M059J (cell line): Measurements from ENCODE around the gene LENG8. TPM values are rescaled to one million over a fixed set of nuclear protein-coding genes. Genes with fewer than 3 reads are reported as not detected.
A peak's percentile ranks its signal among the peaks of the same experiment; 100 is the strongest.
"Not testable (repeated sequence)": the region's sequence is repeated elsewhere in the genome, so short reads cannot be mapped to it uniquely, and the experiment has no call there.

ENCODE experiments used
- DNase-seq: peaks from one replicate; pipeline ENCODE4 v3.0.0-alpha.2; 2012; ENCODE audit warnings: low read depth
- total RNA-seq: library from RNA; depleted of rRNA; stranded (reverse); fragments of >200 nt; shearing (Covaris generic); gene quantifications from 2 replicates; pipeline ENCODE4 v1.2.3, GENCODE V29; 2014

The LENG8 gene
- total RNA-seq, 1 experiment from 2014 or later, result 8.6 TPM

DNA sequence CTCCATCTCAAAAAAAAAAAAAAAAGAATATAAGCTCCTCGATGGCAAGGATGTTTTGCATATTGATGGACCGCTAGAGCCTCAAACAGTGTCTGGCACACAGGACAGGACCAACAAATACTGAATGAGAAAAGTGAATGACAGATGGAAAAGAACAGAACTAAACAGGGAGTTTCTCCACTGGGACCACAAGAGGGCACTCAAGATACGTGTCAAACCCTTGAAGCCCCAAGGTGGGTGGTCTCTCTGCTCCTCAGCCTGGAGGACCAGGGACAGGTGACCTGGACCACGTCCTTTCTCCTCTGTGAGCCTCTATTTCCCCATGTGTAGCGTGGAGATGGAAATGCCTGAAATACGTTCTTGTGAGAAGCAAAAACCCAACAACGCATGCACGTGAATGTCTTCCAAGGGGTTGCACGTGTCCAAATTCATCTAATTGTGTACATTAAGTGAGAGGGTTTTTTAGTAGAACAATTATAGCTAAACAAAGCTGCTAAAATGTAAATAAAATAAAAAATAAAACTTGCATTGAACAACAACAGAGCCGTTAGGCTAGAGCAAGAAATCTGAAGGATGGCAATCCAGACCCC, 29.8 kb downstream of the LENG8 start:
- peak; percentile 54 for DNase-seq

DNA sequence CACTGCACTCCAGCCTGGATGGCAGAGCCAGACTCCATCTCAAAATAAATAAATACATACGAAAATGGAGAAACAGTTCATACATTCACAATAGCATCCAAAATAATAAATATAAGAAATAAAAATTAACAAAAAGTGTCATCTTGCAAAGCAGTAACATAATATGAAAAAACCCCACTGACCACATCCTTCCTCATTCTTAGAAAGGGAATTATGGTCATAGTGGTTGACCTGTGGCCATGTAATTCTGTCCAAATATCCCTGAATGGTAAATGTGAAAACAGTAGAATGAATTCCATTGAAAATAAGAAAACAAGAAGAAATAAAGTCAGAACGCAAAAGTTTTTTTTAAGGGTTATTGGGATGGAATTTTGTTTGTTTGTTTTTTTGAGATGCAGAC, 31.1 kb downstream of the LENG8 start:
- DNase-seq, result no peak

DNA sequence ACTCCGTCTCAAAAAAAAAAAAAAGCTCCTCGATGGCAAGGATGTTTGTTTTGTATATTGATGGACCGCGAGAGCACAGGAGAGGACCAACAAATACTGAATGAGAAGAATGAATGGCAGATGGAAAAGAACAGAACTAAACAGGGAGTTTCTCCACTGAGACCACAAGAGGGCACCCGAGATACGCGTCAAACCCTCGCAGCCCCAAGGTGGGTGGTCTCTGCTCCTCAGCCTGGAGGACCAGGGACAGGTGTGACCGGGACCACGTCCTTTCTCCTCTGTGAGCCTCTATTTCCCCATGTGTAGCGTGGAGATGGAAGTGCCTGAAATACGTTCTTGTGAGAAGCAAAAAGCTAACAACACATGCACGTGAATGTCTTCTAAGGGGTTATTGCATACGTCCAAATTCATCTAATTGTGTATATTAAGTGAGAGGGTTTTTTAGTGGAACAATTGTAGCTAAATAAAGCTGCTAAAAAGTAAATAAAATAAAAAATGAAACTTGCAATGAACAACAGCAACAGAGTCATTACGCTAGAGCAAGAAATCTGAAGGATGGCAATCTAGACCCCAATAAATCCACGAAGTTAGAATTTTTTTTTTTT, 32.4 kb downstream of the LENG8 start:
- DNase-seq, result peak; percentile 48

DNA sequence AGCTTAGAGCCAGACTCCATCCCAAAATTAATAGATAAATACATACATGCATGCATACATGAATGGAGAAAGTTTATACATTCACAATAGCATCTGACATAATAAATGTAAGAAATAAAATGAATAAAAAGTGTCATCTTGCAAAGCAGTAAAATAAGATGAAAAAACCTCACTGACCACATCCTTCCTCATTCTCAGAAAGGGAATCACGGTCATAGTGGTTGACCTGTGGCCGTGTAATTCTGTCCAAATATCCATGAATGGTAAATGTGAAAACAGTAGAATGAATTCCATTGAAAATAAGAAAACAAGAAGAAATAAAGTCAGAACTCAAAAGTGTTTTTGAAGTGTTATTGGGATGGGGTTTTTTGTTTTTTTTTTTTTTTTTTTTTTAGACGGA, 33.9 kb downstream of the LENG8 start:
- DNase-seq, result no peak

DNA sequence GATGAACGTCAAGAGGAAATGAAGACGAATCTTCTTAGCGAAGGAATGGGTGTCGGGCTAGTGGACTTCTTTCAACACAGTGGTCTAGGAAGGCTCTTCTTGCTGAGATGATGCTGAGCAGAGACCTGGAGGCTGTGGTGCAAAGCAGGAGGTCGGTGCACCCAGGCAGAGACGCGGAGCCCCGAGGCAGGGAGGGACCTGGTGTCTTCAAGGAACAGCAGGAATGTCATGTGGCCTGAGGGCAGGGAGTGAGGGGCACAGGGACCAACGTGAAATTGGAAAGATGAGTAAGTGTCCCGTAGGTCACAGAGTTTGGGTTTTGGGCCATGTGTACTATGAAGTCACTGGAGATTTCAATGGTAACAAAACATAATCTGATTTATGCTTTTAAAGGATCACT, 35.5 kb downstream of the LENG8 start:
- no peak for DNase-seq

DNA sequence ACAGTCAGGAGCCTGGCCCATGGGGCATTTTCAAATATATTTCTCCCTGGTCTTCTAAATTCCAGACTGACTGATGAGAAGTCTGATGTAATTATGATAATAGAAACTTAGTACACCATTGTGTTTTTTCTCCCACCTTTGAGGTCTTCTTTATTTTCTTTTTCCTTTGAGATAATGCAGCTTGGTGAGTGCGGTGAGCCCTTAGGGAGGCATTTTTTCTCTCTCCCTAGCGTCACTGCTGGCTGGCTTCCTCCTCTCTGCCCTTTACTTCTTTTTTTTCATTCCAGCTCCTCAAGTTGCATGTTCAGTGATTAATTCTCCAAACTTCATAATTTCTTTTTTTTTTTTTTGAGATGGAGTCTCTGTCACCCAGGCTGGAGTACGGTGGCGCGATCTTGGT, 36.9 kb downstream of the LENG8 start:
- DNase-seq, result no peak

DNA sequence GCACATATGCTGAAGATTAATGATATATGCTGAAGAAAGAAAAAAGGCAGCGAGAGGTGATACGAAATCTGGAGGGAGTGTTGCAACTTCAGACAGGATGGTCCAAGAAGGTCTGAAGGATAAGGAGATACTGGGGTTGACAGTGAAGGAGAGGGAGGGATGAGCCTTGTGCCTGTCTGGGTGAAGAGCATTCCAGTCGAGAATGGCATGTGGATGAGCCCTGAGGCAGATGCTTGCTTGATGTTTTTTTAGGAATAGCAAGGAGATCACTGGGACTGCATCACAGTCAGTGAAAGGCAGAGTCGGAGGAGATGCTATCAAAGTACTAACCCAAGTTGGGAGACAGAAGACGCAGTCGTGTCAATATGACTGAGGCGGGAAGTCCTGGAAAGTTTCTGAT, 40.3 kb downstream of the LENG8 start:
- DNase-seq, result no peak

DNA sequence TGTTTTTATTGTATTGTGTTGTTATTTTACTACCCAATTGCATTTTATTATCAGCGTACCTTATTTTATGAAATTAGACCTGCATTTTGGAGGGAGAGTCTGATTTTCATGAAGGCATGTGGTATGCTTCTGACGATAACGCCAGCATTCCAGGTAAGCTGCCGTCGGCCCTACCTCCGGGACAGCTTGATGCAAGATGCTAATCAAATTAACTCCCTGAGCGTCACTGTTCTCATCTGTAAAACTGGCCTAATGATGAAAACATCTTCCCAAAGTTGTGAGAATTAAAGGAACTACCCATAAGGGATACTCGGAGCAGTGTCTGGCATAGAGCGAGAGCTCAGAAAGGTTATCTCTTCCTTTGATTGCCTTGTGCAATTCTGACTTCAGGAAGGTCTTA, 40.8 kb downstream of the LENG8 start:
- no peak for DNase-seq

DNA sequence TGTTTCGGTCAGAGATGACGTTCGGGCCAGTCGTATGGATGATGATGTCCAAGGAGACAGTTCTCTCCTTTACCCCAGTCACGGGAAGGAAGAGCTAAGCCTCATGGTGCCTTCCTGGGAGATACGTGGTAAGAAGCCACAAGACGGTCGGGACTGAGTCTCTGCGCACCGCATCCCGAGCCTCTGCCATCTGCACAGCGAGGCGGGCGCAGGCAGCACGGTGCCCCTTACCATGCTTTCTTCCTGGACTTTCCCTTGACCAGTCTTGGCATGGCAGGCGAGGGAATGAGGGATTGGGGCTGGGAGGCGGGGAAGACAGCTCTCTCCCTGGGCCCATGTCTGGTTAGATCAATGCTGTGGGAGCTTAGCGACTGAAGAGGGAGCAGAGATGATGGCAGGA, 43.6 kb downstream of the LENG8 start:
- DNase-seq, result no peak

DNA sequence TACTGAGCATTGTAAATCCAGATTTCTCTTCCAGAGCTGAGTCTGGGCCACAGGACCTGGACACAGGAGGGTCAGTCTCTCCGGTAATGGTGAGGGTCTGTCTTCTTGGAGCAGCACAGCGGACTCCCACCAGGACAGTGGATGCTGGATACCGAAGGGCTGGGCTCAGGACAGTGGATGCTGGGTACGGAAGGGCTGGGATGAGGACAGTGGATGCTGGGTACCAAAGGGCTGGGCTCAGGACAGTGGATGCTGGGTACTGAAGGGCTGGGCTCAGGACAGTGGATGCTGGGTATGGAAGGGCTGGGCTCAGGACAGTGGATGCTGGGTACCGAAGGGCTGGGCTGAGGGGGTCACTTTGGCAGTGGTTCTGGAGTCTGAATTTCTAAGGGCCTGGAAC, 44.1 kb downstream of the LENG8 start:
- DNase-seq, result not testable (repeated sequence)

DNA sequence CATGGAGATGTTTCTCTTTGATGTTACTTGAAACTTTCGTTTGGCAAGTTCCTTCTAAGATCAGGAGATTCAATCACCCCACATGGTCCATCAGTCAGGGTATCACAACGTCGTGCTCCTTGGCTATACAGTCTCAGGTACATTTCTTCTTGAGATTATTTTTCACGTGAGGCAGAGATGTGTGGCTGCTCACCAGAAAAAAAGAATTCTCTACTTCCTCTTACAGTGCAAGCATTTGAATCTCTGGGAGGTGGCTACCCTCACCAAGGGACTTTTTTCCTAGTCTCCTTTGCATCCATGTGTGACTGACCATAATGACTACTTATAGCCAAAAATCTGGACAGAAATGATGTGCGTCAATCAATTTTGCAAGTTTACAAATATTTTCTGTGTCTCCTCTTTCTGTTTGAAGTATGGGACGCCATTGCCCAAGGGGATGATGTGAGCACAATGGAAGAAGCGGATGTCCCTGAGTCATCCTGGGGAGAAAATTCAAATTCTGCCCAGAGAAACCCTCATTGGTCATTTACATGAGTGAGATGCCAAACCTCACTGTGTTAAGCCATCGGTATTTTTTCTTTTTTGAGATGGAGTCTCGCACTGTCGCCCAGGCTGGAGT, 45.1 kb downstream of the LENG8 start:
- no peak for DNase-seq

DNA sequence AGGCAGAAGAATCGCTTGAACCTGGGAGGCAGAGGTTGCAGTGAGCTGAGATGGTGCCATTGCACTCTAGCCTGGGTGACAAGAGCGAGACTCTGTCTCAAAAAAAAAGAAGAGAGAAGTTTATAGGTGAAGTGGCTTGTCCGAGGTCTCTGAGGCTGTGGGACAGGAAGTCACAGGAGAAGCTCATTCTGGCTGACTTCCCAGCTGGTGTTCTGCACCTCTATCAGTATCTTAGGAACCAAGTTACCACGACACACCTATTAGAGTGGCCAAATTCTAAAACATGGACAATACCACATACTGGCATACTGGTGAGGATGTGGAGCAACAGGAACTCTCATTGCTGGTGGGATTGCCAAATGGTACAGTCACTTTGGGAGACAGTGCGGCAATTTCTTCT, 46.3 kb downstream of the LENG8 start:
- not testable (repeated sequence) for DNase-seq

DNA sequence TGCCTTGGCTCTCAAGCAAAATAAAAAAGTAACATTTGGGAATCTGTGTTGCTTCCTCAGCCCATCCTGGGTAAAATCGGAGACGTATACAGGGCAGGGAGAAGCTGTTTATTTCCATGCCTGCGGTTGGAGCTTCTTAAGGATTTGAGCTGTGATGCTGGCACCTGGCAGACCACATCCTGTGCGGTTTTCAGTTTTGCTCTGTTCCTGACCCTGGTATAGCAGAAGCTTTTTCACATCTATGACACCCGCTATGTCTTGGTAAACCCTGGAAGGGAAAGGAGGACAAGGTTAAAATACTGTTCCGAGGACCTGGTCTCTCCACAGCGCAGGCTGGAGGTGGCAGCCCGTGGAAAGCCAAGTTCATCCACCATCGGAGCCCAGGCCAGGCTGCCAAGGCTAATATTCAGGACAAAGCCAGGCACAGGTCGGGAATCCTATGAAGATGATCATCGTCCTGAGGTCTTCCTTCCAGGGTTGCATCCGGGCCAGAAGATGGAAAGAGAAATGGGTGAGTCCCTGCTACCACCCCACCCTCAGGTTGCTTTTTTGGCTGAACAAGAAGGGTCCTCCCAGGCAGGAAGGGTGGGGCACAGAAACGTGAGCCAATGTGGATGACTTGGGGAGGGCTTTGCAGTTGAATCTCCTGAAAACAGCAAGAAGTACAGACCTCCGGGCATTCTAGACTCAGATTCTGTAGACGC, 48.9 kb downstream of the LENG8 start:
- not testable (repeated sequence) for DNase-seq

DNA sequence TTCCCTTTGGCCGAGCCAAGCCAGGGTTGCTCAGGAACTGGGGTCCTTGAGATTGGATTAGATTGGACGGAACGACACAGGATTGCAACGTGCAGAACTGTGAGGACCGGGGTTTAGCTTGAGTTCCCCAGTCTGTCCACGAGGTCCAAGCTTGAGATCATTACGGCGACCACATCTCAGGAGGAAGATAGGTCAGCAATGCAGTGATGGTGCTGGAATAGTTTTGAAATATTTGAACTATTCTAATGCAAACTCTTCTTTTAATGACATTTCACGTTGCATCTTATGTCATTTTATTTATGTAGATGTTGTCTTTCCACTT, 49.4 kb downstream of the LENG8 start:
- DNase-seq, result not testable (repeated sequence)

DNA sequence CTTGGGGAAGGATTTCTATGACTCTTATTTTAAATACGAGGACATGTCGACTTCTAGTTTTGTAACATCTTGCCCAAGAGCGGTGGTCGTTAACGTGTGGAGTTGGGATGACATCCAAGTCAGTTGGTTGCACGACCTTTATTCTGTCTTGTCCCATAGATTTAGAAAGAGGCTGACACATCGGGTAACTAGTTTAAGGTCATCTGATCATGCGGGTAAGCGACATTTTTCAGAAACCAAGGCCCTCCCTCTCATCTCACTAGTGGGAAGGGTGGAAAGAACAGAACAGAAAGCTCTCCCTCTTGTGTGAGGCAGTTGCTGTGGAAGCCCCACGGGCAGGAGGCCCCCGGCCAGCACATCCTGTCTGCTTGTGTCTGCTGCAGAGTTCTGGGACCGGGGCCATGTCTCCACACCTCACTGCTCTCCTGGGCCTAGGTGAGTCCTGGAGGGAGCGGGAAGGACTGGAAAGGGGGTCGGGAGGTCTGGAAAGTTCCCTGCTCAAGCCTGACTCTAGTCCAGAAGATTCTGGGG, 53.6 kb downstream of the LENG8 start, which contains the start of gene LAIR2:
LAIR2 (plus strand) TSS at position 314 of the 531 bp plus-strand sequence; CDS start at position 402, 88 bp downstream.
- DNase-seq, result no peak

DNA sequence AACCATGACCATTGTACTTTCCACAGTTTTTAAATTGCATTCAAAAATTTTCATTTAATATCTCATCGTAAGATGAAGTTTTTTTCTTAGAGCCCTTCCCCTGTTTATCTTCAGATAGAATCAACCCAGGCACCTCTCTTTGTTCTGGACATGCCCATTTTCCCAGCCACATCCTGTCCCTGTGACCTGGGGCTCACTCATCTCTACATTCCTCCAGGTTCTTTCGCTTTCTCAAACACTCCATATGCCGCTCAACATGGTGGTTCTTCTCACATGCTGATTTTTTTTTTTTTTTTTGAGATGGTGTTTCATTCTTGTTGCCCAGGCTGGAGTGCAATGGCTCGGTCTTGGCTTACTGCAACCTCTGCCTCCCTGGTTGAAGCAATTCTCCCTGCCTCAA, 56.5 kb downstream of the LENG8 start:
- DNase-seq, result not testable (repeated sequence)

DNA sequence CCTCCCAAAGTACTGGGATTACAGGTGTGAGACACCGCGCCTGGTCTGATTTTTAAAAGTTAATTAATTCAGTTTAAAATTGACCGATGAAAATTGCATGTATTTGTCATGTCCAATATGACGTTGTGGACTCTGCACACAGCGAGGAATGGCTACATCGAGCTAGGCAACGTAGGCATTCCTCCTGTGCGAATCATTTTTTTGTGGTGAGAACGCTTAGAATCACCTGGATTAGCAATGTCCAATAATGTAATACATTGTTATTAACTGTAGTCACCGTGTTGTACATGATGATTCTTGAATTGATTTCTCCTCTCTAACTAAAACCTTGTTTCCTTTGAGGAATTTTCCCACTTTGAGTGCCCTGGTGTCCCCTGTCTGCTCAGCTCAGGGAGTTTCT, 57.1 kb downstream of the LENG8 start:
- DNase-seq, result peak; percentile 17

DNA sequence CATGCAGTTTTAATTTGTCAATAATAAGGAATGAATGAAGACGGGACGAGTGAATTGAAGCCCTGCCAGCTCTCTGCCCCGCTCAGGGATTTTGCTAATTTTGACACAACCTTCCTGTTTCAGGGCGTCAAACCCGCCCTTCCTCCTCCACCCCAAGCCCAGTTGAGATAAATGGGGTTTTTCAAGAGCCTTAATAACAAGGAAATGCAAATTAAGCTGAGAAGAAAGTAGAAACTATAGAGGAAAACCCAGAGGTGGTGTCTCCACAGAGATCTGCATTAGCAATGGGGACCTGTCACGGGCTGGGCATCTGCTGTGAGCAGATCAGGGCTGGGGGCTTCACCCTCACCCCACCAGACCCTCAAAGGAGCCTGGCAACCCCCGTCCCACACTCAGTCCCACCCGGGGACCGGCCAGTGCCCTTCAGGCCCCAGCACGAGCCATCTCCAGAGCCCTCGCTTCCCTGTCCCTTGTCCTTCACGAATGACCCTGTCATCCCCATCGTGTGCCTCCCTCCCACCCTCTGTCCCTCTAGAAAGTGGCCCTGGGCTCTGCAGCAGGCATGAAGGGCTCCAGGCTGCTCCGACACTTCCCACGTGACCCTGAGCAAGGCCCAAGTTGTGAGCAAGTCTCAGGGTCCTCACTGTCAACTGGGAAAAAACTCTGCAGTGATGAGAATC, 58.2 kb downstream of the LENG8 start:
- DNase-seq, result not testable (repeated sequence)

DNA sequence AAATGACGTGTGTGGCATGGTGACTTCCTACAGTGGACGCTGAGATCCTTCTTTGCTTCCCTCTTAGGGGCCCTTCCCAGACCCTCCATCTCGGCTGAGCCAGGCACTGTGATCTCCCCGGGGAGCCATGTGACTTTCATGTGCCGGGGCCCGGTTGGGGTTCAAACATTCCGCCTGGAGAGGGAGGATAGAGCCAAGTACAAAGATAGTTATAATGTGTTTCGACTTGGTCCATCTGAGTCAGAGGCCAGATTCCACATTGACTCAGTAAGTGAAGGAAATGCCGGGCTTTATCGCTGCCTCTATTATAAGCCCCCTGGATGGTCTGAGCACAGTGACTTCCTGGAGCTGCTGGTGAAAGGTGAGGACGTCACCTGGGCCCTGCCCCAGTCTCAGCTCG, 58.8 kb downstream of the LENG8 start:
- DNase-seq, result no peak

DNA sequence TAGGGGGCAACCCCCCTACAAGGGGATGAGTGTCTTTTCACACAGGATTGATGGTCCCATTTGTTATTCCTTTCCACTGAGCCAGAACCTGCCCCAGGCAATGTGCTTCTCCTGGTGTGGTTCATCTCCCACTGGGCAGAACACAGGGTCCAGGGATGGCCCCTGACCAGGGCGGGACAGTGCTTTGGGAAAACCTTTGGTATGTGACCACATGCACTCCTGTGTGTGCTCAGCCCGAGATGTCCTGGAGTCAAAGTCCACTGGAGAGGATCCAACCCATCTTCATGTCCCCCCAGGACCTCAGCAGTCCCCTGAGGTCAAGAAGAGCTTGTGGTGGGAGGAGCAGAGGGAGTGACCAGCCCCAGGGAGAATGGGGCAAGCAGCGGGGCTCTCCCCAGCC, 59.5 kb downstream of the LENG8 start:
- DNase-seq, result not testable (repeated sequence)

DNA sequence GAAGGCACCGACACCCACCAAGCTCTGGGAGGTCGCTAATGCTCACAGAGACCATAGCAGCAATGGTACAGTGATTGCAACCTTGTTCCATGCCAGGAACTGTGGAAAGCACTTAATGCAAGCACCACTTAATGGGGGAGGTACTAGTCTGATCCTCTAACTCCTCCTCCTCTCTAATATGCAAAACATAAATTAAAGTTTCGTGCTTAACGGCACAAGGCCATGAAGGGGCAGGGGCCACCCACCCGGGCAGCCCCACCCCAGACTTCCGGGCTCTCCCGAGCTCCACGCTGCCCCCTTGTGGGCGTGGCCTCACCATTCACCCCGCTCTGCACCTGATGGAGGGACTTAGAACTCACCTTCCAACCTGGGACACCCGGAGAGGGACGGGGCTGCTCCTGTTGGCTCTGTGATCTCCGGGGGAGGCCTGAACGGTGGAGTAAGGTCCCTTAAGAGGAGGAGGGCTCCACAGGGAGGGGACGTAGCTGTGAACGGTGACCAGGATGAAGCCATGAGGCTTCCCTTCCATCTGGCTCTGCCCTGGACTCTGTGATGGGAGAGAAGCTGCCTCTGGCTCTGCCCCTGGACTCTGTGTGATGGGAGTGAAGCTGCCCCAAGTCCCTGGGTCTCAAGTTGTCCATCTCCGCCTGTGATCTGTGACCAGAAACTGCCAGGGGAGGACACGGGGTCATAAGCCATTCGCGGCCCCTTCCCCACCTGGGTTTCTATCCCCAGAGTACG, 60.4 kb downstream of the LENG8 start:
- DNase-seq, result not testable (repeated sequence)
